Ovary (tissue), 3 donors: ENCODE results near the gene PTPRS.

Experiments used
- POLR2A ChIP-seq: fragments of 450-650 bp; IDR thresholded peaks from one replicate; pipeline ENCODE4 v1.6.1; 2017; ENCODE audit warnings: antibody characterized with exemption, mild to moderate bottlenecking, moderate library complexity
- TF ChIP-seq, protein P1 (sequence below), 3 donors: fragments of 450-650 bp in 2 of 3; fragments of 200-600 bp in 1 of 3; IDR thresholded peaks; one replicate each; pipeline versions ENCODE4 v1.5.1 to v1.8.0; 2016 to 2022; ENCODE audit warnings: antibody characterized with exemption in 3 of 3, mild to moderate bottlenecking in 1 of 3
- donor health status: DM: no; HTN: no; CAD: no.

DNA sequence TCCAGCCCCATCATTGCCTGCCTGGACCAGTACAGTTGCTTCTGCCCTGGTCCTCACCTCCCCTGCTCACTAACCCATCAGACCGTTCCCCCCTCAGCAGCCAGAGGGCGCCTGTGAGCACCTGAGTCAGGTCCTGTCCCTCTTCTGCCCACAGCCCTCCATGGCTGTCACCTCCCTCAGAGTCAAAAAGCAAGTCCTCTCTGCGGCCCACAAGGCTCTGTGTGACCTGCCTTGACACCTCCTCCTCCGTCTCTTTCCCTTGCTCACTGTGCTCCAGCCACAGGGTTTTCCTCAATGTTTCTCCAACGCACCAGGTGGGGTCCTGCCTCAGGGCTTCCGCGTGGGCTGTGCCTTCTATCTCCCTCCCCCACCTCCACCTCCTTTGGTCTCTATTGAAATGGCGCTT, 29.4 kb upstream of the PTPRS start:
- TF ChIP-seq, protein P1, sequence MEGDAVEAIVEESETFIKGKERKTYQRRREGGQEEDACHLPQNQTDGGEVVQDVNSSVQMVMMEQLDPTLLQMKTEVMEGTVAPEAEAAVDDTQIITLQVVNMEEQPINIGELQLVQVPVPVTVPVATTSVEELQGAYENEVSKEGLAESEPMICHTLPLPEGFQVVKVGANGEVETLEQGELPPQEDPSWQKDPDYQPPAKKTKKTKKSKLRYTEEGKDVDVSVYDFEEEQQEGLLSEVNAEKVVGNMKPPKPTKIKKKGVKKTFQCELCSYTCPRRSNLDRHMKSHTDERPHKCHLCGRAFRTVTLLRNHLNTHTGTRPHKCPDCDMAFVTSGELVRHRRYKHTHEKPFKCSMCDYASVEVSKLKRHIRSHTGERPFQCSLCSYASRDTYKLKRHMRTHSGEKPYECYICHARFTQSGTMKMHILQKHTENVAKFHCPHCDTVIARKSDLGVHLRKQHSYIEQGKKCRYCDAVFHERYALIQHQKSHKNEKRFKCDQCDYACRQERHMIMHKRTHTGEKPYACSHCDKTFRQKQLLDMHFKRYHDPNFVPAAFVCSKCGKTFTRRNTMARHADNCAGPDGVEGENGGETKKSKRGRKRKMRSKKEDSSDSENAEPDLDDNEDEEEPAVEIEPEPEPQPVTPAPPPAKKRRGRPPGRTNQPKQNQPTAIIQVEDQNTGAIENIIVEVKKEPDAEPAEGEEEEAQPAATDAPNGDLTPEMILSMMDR (IDR thresholded peaks at IDR 0.05), result no peak
- no peak for TF ChIP-seq POLR2A
